GM12801 (cell line): ENCODE results near the gene AXIN2.

ENCODE experiments used
- TF ChIP-seq, protein P1 (sequence below): IDR thresholded peaks from one replicate; pipeline ENCODE4 v1.5.1; 2011; ENCODE audit warnings: control low read depth; ENCODE audit not compliant: insufficient read length; ENCODE audit errors: extremely low read depth

Gene AXIN2

GRCh38 chr17:65495122-65496055 is 66.1 kb downstream of the AXIN2 start:
- TF ChIP-seq, protein P1, sequence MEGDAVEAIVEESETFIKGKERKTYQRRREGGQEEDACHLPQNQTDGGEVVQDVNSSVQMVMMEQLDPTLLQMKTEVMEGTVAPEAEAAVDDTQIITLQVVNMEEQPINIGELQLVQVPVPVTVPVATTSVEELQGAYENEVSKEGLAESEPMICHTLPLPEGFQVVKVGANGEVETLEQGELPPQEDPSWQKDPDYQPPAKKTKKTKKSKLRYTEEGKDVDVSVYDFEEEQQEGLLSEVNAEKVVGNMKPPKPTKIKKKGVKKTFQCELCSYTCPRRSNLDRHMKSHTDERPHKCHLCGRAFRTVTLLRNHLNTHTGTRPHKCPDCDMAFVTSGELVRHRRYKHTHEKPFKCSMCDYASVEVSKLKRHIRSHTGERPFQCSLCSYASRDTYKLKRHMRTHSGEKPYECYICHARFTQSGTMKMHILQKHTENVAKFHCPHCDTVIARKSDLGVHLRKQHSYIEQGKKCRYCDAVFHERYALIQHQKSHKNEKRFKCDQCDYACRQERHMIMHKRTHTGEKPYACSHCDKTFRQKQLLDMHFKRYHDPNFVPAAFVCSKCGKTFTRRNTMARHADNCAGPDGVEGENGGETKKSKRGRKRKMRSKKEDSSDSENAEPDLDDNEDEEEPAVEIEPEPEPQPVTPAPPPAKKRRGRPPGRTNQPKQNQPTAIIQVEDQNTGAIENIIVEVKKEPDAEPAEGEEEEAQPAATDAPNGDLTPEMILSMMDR = no peak

DNA sequence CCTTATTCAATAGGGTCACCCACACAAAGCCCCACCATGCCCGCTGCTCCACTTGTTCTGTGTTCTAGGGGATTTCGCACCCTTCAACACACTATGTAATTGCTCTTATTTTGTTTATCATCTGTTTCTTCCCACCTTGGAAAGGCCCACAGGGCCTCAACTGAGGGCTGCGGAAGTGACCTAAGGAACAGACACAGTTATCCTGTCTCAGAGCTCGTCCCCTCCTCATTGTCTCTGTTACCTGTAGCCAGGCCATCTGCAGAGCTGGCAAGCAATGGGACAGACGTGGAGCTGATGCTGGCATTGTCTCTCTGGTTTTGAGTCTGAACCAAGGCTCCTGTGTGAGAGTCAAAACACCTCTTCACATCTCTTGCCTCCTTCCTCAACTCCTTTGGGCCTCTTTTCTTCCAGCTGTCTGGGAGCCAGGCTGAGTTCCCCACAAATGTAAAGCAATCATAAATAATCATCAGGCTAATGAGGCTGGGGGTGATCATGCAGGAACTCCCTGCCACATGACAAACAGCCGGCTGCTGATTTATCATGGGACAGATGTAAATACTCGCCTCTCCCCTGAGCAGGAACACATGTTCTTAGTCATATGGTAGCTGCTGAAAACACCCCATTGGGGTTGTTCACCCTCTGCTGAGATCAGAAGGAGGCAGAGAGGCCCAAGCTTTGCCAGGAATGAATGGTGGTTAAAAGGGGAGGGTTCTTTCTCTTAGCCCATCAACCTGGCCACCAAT is 71.9 kb downstream of the AXIN2 start:
- TF ChIP-seq, protein P1 = no peak

GRCh38 chr17:65488665-65489064 is 72.8 kb downstream of the AXIN2 start:
- TF ChIP-seq, protein P1 = no peak

- TF ChIP-seq, protein P1 = no peak
Observed at GRCh38 chr17:65487990-65488389, 73.5 kb downstream of the AXIN2 start.

- TF ChIP-seq, protein P1 = no peak
Observed at GRCh38 chr17:65487161-65487560, 74.3 kb downstream of the AXIN2 start.

- TF ChIP-seq, protein P1 = no peak
Observed at GRCh38 chr17:65485388-65486299, 75.8 kb downstream of the AXIN2 start.
